SK-N-SH (cell line): ENCODE results near the gene ELP4. TPM values are rescaled to one million over a fixed set of nuclear protein-coding genes. Genes with fewer than 3 reads are reported as not detected.

Experiments used
- CTCF ChIA-PET: fragments of 300-600, 350-600 bp; formaldehyde crosslinking; extraction: SDS; loops from one replicate; lab custom pipeline; 2021; lab: Yijun Ruan, JAX
- POLR2A ChIA-PET: fragments of 350-600 bp; sonication (Branson Sonifier 250); formaldehyde crosslinking; extraction: SDS; loops from one replicate; lab custom pipeline; 2020; ENCODE audit warnings: antibody characterized with exemption, inconsistent platforms; lab: Yijun Ruan, JAX
- DNase-seq: peaks from one replicate; pipeline ENCODE4 v3.0.0; 2012
- H2AFZ ChIP-seq: fragments of 200-600 bp; sonication (generic); 2 replicates; pipeline ENCODE4 v1.8.1; 2016; ENCODE audit warnings: antibody characterized with exemption, mild to moderate bottlenecking, low read depth
- H3F3A ChIP-seq: fragments of 200-600 bp; sonication (generic); replicated peaks from 2 replicates; pipeline ENCODE3; 2016; ENCODE audit warnings: antibody characterized with exemption, mild to moderate bottlenecking; ENCODE audit not compliant: insufficient read depth
- H3K27ac ChIP-seq, 2 experiments: fragments of 200-500 bp in 1 of 2; fragments of 200-600 bp in 1 of 2; sonication (Bioruptor generic) in 1 of 2; sonication (generic), shearing (Covaris generic) in 1 of 2; 2 replicates each; pipeline versions ENCODE4 v1.5.1 to v1.6.1; 2014 to 2016; ENCODE audit warnings: low read depth in 2 of 2, inconsistent platforms in 1 of 2, low read length in 1 of 2, mild to moderate bottlenecking in 1 of 2, mixed read lengths in 1 of 2
- H3K27me3 ChIP-seq: fragments of 200-600 bp; sonication (generic), shearing (Covaris generic); 2 replicates; pipeline ENCODE4 v1.6.1; 2016; ENCODE audit warnings: mixed run types; ENCODE audit not compliant: insufficient read depth
- H3K36me3 ChIP-seq, 2 experiments: fragments of 200-500 bp in 1 of 2; fragments of 200-600 bp in 1 of 2; sonication (Bioruptor generic) in 1 of 2; sonication (generic) in 1 of 2; replicated peaks in 1 of 2; 2 replicates each; pipeline versions ENCODE3 to v1.5.1; 2014 to 2016; ENCODE audit warnings: low read length in 1 of 2, mild to moderate bottlenecking in 1 of 2; ENCODE audit not compliant: insufficient read depth in 2 of 2, control insufficient read depth in 1 of 2
- H3K4me1 ChIP-seq, 2 experiments: fragments of 200-500 bp in 1 of 2; fragments of 200-600 bp in 1 of 2; sonication (Bioruptor generic) in 1 of 2; sonication (generic), shearing (Covaris generic) in 1 of 2; 2 replicates each; pipeline versions ENCODE4 v1.5.1 to v1.6.1; 2014 to 2016; ENCODE audit warnings: low read depth in 1 of 2, low read length in 1 of 2, mixed run types in 1 of 2; ENCODE audit not compliant: insufficient read depth in 2 of 2, control insufficient read depth in 1 of 2
- H3K4me2 ChIP-seq: fragments of 200-600 bp; sonication (generic), shearing (Covaris generic); 2 replicates; pipeline ENCODE4 v1.6.1; 2017; ENCODE audit warnings: mixed run types
- H3K4me3 ChIP-seq, 2 experiments: fragments of 200-500 bp in 1 of 2; fragments of 200-600 bp in 1 of 2; sonication (Bioruptor generic) in 1 of 2; sonication (generic), shearing (Covaris generic) in 1 of 2; 2 replicates each; pipeline versions ENCODE4 v1.5.1 to v1.8.1; 2014 to 2016; ENCODE audit warnings: low read depth in 2 of 2, inconsistent platforms in 1 of 2, low read length in 1 of 2, mild to moderate bottlenecking in 1 of 2, mixed read lengths in 1 of 2, moderate library complexity in 1 of 2
- H3K79me2 ChIP-seq: fragments of 200-600 bp; sonication (generic); 2 replicates; pipeline ENCODE4 v1.8.1; 2017; ENCODE audit warnings: mild to moderate bottlenecking; ENCODE audit not compliant: insufficient read depth
- H3K9ac ChIP-seq: fragments of 200-600 bp; sonication (generic); 2 replicates; pipeline ENCODE4 v1.6.1; 2017; ENCODE audit warnings: mixed run types
- H3K9me2 ChIP-seq: fragments of 200-600 bp; sonication (generic); 2 replicates; pipeline ENCODE4 v1.6.1; 2017; ENCODE audit warnings: mixed run types
- H3K9me3 ChIP-seq: fragments of 200-600 bp; sonication (generic); 2 replicates; pipeline ENCODE4 v1.6.1; 2017; ENCODE audit warnings: mixed run types, mild to moderate bottlenecking, moderate library complexity
- H4K20me1 ChIP-seq: fragments of 200-600 bp; sonication (generic); 2 replicates; pipeline ENCODE4 v1.6.1; 2017; ENCODE audit warnings: mild to moderate bottlenecking, mixed run types; ENCODE audit not compliant: insufficient read depth
- CHD2 ChIP-seq: fragments of 150-350 bp; IDR thresholded peaks from 2 replicates; pipeline ENCODE4 v1.6.1; 2018; ENCODE audit warnings: low read length; ENCODE audit not compliant: partially characterized antibody
- CTCF ChIP-seq: fragments of 200-600 bp; sonication (generic); IDR thresholded peaks from 2 replicates; pipeline ENCODE4 v1.6.1; 2017; ENCODE audit warnings: antibody characterized with exemption, mild to moderate bottlenecking, moderate library complexity
- ELF1 ChIP-seq: IDR thresholded peaks from 2 replicates; pipeline ENCODE4 v1.4.0; 2012
- EZH2phosphoT487 ChIP-seq: fragments of 200-600 bp; sonication (generic); IDR thresholded peaks from 2 replicates; pipeline ENCODE4 v1.6.1; 2017; ENCODE audit warnings: low read depth, mixed run types, mild to moderate bottlenecking, antibody characterized with exemption, moderate library complexity, borderline replicate concordance
- FOXJ3 ChIP-seq: sonication (generic); formaldehyde crosslinking; IDR thresholded peaks from 2 replicates; pipeline ENCODE4 v1.5.1; 2020; ENCODE audit warnings: mild to moderate bottlenecking, missing genetic modification reagents
- GABPA ChIP-seq: IDR thresholded peaks from 2 replicates; pipeline ENCODE4 v1.4.0; 2012; ENCODE audit warnings: low read depth, mild to moderate bottlenecking
- JUND ChIP-seq: IDR thresholded peaks from 2 replicates; pipeline ENCODE4 v1.4.0; 2012
- MAX ChIP-seq: IDR thresholded peaks from 2 replicates; pipeline ENCODE4 v1.4.0; 2012; ENCODE audit warnings: low read depth
- MEF2A ChIP-seq: IDR thresholded peaks from 2 replicates; pipeline ENCODE4 v1.4.0; 2012; ENCODE audit warnings: low read depth, borderline replicate concordance
- NRF1 ChIP-seq: IDR thresholded peaks from 2 replicates; pipeline ENCODE4 v1.6.1; 2012; ENCODE audit warnings: low read depth, mild to moderate bottlenecking, low read length
- PBX3 ChIP-seq: IDR thresholded peaks from 2 replicates; pipeline ENCODE4; 2012
- REST ChIP-seq: IDR thresholded peaks from 2 replicates; pipeline ENCODE4 v1.6.1; 2012; ENCODE audit warnings: mild to moderate bottlenecking, low read depth, low read length, moderate library complexity
- RFX5 ChIP-seq: IDR thresholded peaks from 2 replicates; pipeline ENCODE4 v1.6.1; 2012; ENCODE audit warnings: mild to moderate bottlenecking, improper control_type of control experiment, low read length
- RXRA ChIP-seq: IDR thresholded peaks from 2 replicates; pipeline ENCODE4 v1.4.0; 2012; ENCODE audit warnings: low read depth, mild to moderate bottlenecking, borderline replicate concordance
- SMC3 ChIP-seq: IDR thresholded peaks from 2 replicates; pipeline ENCODE4 v1.6.1; 2012; ENCODE audit warnings: low read depth, low read length, improper control_type of control experiment
- TAF1 ChIP-seq: IDR thresholded peaks from 2 replicates; pipeline ENCODE4 v1.6.1; 2012; ENCODE audit warnings: low read depth, mild to moderate bottlenecking, low read length, moderate library complexity, borderline replicate concordance
- TEAD4 ChIP-seq: IDR thresholded peaks from 2 replicates; pipeline ENCODE4 v1.4.0; 2012; ENCODE audit warnings: mild to moderate bottlenecking, borderline replicate concordance; ENCODE audit not compliant: insufficient read depth
- USF1 ChIP-seq: IDR thresholded peaks from 2 replicates; pipeline ENCODE4 v1.4.0; 2012; ENCODE audit warnings: low read depth, borderline replicate concordance
- YY1 ChIP-seq: IDR thresholded peaks from 2 replicates; pipeline ENCODE4 v1.4.0; 2012; ENCODE audit warnings: low read depth, mild to moderate bottlenecking
- WGBS: methylation state at CpG from one replicate; pipeline ENCODE4 v1.1.6; 2017; ENCODE audit warnings: low lambda C conversion rate; 5-methylcytosine and 5-hydroxymethylcytosine counted together
- polyA plus RNA-seq, 3 experiments: library from polyadenylated mRNA; depleted of rRNA; stranded (reverse); fragments of >200 nt; gene quantifications; 2 replicates each; pipeline ENCODE4 v1.2.3, GENCODE V29; 2012

ELP4 gene
- polyA plus RNA-seq, 1 of the 3 experiments (the other 2 are of a cell fraction) = 7.0 TPM

GRCh38 chr11:31757260-31757835 is 247.8 kb downstream of the ELP4 start:
- no peaks in the 10 kb centered on the region for H3K79me2 ChIP-seq
- WGBS = 63% methylated on average over 3 of the region's 3 CpGs
- H3K27ac ChIP-seq = no peak overlapping the region
- H2AFZ ChIP-seq = no peak overlapping the region
- H3K4me2 ChIP-seq = no peak overlapping the region
- ChIA-PET POLR2A (no interaction called here), CTCF (no interaction called here)
- H3K36me3 ChIP-seq = no peaks in the 10 kb centered on the region
- no peaks in the 10 kb centered on the region for H3K9me3 ChIP-seq
- no peaks in the 10 kb centered on the region for H3K27me3 ChIP-seq
- H3K9ac ChIP-seq = no peak overlapping the region
- no peaks in the 10 kb centered on the region for H4K20me1 ChIP-seq
- no peaks in the 10 kb centered on the region for H3K9me2 ChIP-seq
- no peaks in the 10 kb centered on the region for H3K4me1 ChIP-seq
- H3F3A ChIP-seq = no peaks in the 10 kb centered on the region
- no peak overlapping the region for H3K4me3 ChIP-seq
- DNase-seq = no peak
- TF ChIP-seq GABPA (no peak), NRF1 (no peak), USF1 (no peak), TEAD4 (no peak), TAF1 (no peak), CTCF (no peak), MEF2A (no peak), YY1 (no peak), RFX5 (no peak), CHD2 (no peak), PBX3 (no peak), REST (no peak), MAX (no peak), FOXJ3 (CRISPR knock-in tag) (no peak), ELF1 (no peak), RXRA (no peak), JUND (no peak), EZH2phosphoT487 (no peak), SMC3 (no peak)
- TF ChIP-seq, all 33 proteins: peak for 0
